IMR-90 (cell line): ENCODE measurements around the gene SLC22A5. TPM values are rescaled to one million over a fixed set of nuclear protein-coding genes. Genes with fewer than 3 reads are reported as not detected.

Experiments used
- ATAC-seq: fragments of 200-7000 bp; cut with Tn5 transposase; 2 replicates; pipeline ENCODE4 v1.9.1; 2020; ENCODE audit warnings: low read depth, mild to moderate bottlenecking, moderate library complexity
- BruUV-seq: library from RNA; stranded (reverse); fragments of 400-500 nt; replicated peaks from 2 replicates; lab custom pipeline; 2021; lab: Mats Ljungman, UMichigan
- CTCF ChIA-PET: fragments of 300-600 bp; formaldehyde crosslinking; extraction: SDS; loops from one replicate; lab custom pipeline; 2021; ENCODE audit warnings: antibody characterized with exemption; lab: Yijun Ruan, JAX
- POLR2A ChIA-PET: fragments of 300-600 bp; sonication (Branson Sonifier 250); formaldehyde crosslinking; loops from one replicate; lab custom pipeline; 2022; ENCODE audit warnings: antibody characterized with exemption; ENCODE audit not compliant: unreplicated experiment; lab: Charles Lee
- DNase-seq: peaks from one replicate; pipeline ENCODE4 v3.0.0; 2013
- H2AFZ ChIP-seq: replicated peaks from 2 replicates; pipeline ENCODE3; 2013; ENCODE audit warnings: low read length, mild to moderate bottlenecking; ENCODE audit not compliant: poor library complexity
- H2AK5ac ChIP-seq: 2 replicates; pipeline ENCODE4 v1.6.1; 2013; ENCODE audit warnings: low read depth, low read length, inconsistent platforms
- H2AK9ac ChIP-seq: replicated peaks from 2 replicates; pipeline ENCODE3; 2013; ENCODE audit warnings: mild to moderate bottlenecking, low read depth, low read length, moderate library complexity; ENCODE audit not compliant: poor library complexity
- H2BK120ac ChIP-seq: 2 replicates; pipeline ENCODE4 v1.6.1; 2013; ENCODE audit warnings: low read depth, low read length, inconsistent platforms
- H2BK15ac ChIP-seq: 3 replicates; pipeline ENCODE4 v1.6.1; 2013; ENCODE audit warnings: low read depth, low read length, inconsistent platforms
- H2BK20ac ChIP-seq: 2 replicates; pipeline ENCODE4 v1.6.1; 2013; ENCODE audit warnings: low read depth, mild to moderate bottlenecking, inconsistent platforms, low read length, moderate library complexity
- H2BK5ac ChIP-seq: 2 replicates; pipeline ENCODE4 v1.6.1; 2013; ENCODE audit warnings: mild to moderate bottlenecking, low read depth, low read length, inconsistent platforms; ENCODE audit not compliant: poor library complexity, severe bottlenecking
- H3K14ac ChIP-seq: replicated peaks from 2 replicates; pipeline ENCODE4 v1.6.1; 2013; ENCODE audit warnings: low read depth, low read length, inconsistent platforms
- H3K18ac ChIP-seq: 2 replicates; pipeline ENCODE4 v1.6.1; 2013; ENCODE audit warnings: low read depth, low read length, control low read depth
- H3K23ac ChIP-seq: 2 replicates; pipeline ENCODE4 v1.6.1; 2013; ENCODE audit warnings: low read depth, low read length, inconsistent platforms
- H3K27ac ChIP-seq: 2 replicates; pipeline ENCODE4 v1.5.1; 2013; ENCODE audit warnings: mild to moderate bottlenecking, control low read depth, low read length; ENCODE audit not compliant: insufficient read depth
- H3K27me3 ChIP-seq: 2 replicates; pipeline ENCODE4 v1.6.1; 2013; ENCODE audit warnings: low read length; ENCODE audit not compliant: control insufficient read depth, insufficient read depth
- H3K36me3 ChIP-seq: 2 replicates; pipeline ENCODE4 v1.6.1; 2013; ENCODE audit warnings: low read length, mixed read lengths; ENCODE audit not compliant: control insufficient read depth, insufficient read depth
- H3K4ac ChIP-seq: 2 replicates; pipeline ENCODE4 v1.6.1; 2013; ENCODE audit warnings: low read depth, low read length, inconsistent platforms
- H3K4me1 ChIP-seq: 2 replicates; pipeline ENCODE4 v1.6.1; 2013; ENCODE audit warnings: low read length, mixed read lengths; ENCODE audit not compliant: control insufficient read depth, insufficient read depth
- H3K4me2 ChIP-seq: 2 replicates; pipeline ENCODE4 v1.6.1; 2013; ENCODE audit warnings: low read depth, mild to moderate bottlenecking, control low read depth, low read length, moderate library complexity
- H3K4me3 ChIP-seq: 2 replicates; pipeline ENCODE4 v1.5.1; 2013; ENCODE audit warnings: low read depth, mild to moderate bottlenecking, control low read depth, low read length, moderate library complexity; ENCODE audit not compliant: insufficient read depth
- H3K56ac ChIP-seq: 2 replicates; pipeline ENCODE4 v1.6.1; 2013; ENCODE audit warnings: low read length, inconsistent platforms; ENCODE audit not compliant: insufficient read depth; ENCODE audit errors: extremely low read depth
- H3K79me1 ChIP-seq, 2 experiments: 2 replicates each; pipeline ENCODE4 v1.6.1; 2013; ENCODE audit warnings: low read length in 2 of 2, inconsistent platforms in 1 of 2, low read depth in 1 of 2
- H3K9ac ChIP-seq: 2 replicates; pipeline ENCODE4 v1.6.1; 2013; ENCODE audit warnings: low read depth, low read length, control low read depth
- H3K9me1 ChIP-seq: 2 replicates; pipeline ENCODE4 v1.6.1; 2013; ENCODE audit warnings: low read length, inconsistent platforms; ENCODE audit not compliant: insufficient read depth
- H3K9me3 ChIP-seq: 2 replicates; pipeline ENCODE4 v1.6.1; 2013; ENCODE audit warnings: low read length; ENCODE audit not compliant: control insufficient read depth, insufficient read depth
- H4K20me1 ChIP-seq: 2 replicates; pipeline ENCODE4 v1.6.1; 2013; ENCODE audit warnings: low read length, inconsistent platforms; ENCODE audit not compliant: insufficient read depth
- H4K5ac ChIP-seq: 2 replicates; pipeline ENCODE4 v1.6.1; 2013; ENCODE audit warnings: mild to moderate bottlenecking, low read depth, low read length, control low read depth
- H4K8ac ChIP-seq, 2 experiments: 2 replicates each; pipeline ENCODE4 v1.6.1; 2013; ENCODE audit warnings: low read depth in 2 of 2, low read length in 2 of 2, control low read depth in 1 of 2, inconsistent platforms in 1 of 2
- H4K91ac ChIP-seq: 2 replicates; pipeline ENCODE4 v1.6.1; 2013; ENCODE audit warnings: low read depth, low read length, inconsistent platforms; ENCODE audit not compliant: insufficient read depth
- CEBPB ChIP-seq: IDR thresholded peaks from 2 replicates; pipeline ENCODE4 v1.6.1; 2012; ENCODE audit warnings: low read depth, low read length, improper control_type of control experiment
- CHD1 ChIP-seq: IDR thresholded peaks from 2 replicates; pipeline ENCODE4 v1.6.1; 2012; ENCODE audit warnings: low read depth, low read length, improper control_type of control experiment
- FOS ChIP-seq: fragments of 150-350 bp; IDR thresholded peaks from 2 replicates; pipeline ENCODE4 v1.6.1; 2016; ENCODE audit warnings: low read depth, low read length
- MAZ ChIP-seq: IDR thresholded peaks from 2 replicates; pipeline ENCODE4 v1.6.1; 2012; ENCODE audit warnings: low read depth, mild to moderate bottlenecking, low read length, improper control_type of control experiment, moderate library complexity, borderline replicate concordance
- NFE2L2 ChIP-seq: fragments of 150-350 bp; IDR thresholded peaks from 2 replicates; pipeline ENCODE4 v1.6.1; 2016; ENCODE audit warnings: low read depth, mild to moderate bottlenecking, low read length
- POLR2A ChIP-seq: IDR thresholded peaks from 2 replicates; pipeline ENCODE4 v1.6.1; 2012; ENCODE audit warnings: mild to moderate bottlenecking, low read depth, low read length
- USF2 ChIP-seq: fragments of 150-350 bp; IDR thresholded peaks from 2 replicates; pipeline ENCODE4 v1.6.1; 2017; ENCODE audit warnings: mild to moderate bottlenecking, antibody characterized with exemption, low read length, low read depth
- WGBS, 2 experiments: methylation state at CpG; one replicate each; pipeline versions ENCODE4 v1.1.5 to v1.1.7; 2013; ENCODE audit warnings: missing lambda C conversion rate in 2 of 2; ENCODE audit not compliant: insufficient read length in 1 of 2; ENCODE audit errors: extremely low coverage in 2 of 2; 5-methylcytosine and 5-hydroxymethylcytosine counted together
- dilution Hi-C: fragments of 300-500 bp; cut with HindIII; formaldehyde crosslinking; loops from one replicate; pipeline ENCODE4 v1.14.3; 2018; ENCODE audit warnings: low sequenced_read_pairs; ENCODE audit not compliant: unreplicated experiment
- in situ Hi-C: fragments of 300-500 bp; cut with MboI; formaldehyde crosslinking; loops from 3 replicates; pipeline ENCODE4 v1.14.3; 2019; ENCODE audit warnings: low sequenced_read_pairs, inconsistent platforms, mixed read lengths
- intact Hi-C: fragments of 100-400 bp; cut with micrococcal nuclease; formaldehyde crosslinking; loops from 2 replicates; pipeline ENCODE4 v1.10.0; 2022
- polyA plus RNA-seq, 3 experiments: library from polyadenylated mRNA; depleted of rRNA; stranded (reverse); fragments of >200 nt; gene quantifications; 2 replicates each; pipeline ENCODE4 v1.2.3, GENCODE V29; 2012; ENCODE audit warnings: low replicate concordance in 1 of 3
- total RNA-seq: library from RNA; depleted of rRNA; stranded (reverse); fragments of >200 nt; gene quantifications from 2 replicates; pipeline ENCODE4 v1.2.3, GENCODE V29; 2012
- TF ChIP-seq, protein P1 (sequence below): fragments of 150-350 bp; IDR thresholded peaks from 2 replicates; pipeline ENCODE4 v1.6.1; 2016; ENCODE audit warnings: low read depth, mild to moderate bottlenecking, low read length, moderate library complexity, borderline replicate concordance

Gene SLC22A5
- total and polyA plus RNA-seq, 2 of the 4 experiments (the other 2 are of a cell fraction) = 6.1 to 7.1 TPM

- Histone ChIP-seq H2AFZ (peak overlapping the region; percentile 84), H3K4me1 (peaks cover 27% of the 10 kb centered on the region), H3K18ac (peak overlapping the region; percentile 75), H3K56ac (peak overlapping the region; percentile 75), H3K4me2 (peak overlapping the region; percentile 29), H3K9me3 (no peaks in the 10 kb centered on the region), H3K27me3 (no peaks in the 10 kb centered on the region), H3K4me3 (no peak overlapping the region), H3K9ac (peak overlapping the region; percentile 59), H2AK9ac (peak overlapping the region; percentile 48), H3K14ac (peak overlapping the region; percentile 84), H2AK5ac (peak overlapping the region; percentile 96), H4K8ac (peak overlapping the region; percentile 86 to 97; a peak in 3 of 4 replicates), H2BK20ac (peak overlapping the region; percentile 90), H2BK120ac (peak overlapping the region; percentile 95), H2BK15ac (peak overlapping the region; percentile 100; the same call in 2 of the 3 replicates), H3K27ac (peak overlapping the region; percentile 88), H3K9me1 (peaks cover 34% of the 10 kb centered on the region), H4K20me1 (no peaks in the 10 kb centered on the region; the same call in 1 of the 2 replicates), H3K36me3 (no peaks in the 10 kb centered on the region), H3K79me1 (peaks cover 16 to 47% of the 10 kb centered on the region in 2 experiments), H3K23ac (peak overlapping the region; percentile 80), H4K5ac (peak overlapping the region; percentile 58), H4K91ac (peak overlapping the region; percentile 91), H3K4ac (peak overlapping the region; percentile 90), H2BK5ac (peak overlapping the region; percentile 84)
- ATAC-seq (peak; percentile 59), DNase-seq (peak; percentile 97)
- CTCF ChIA-PET = interaction anchor here (0.6 to 1.8 kb wide), 8 partner anchors 10 to 844 kb away, joined by 3 to 8 read pairs (median 4); partner anchors contain the start of gene IRF1
- intact Hi-C loops (no loop called here), dilution Hi-C loops (no loop called here), in situ Hi-C loops (no loop called here)
- no TSS peak for BruUV-seq
- TF ChIP-seq CHD1 (0 out of 2 replicates have a peak, but pooled peaks have one; percentile 44), FOS (peak; percentile 64; the same call in 1 of the 2 replicates), USF2 (no peak), POLR2A (peak; percentile 64; the same call in 1 of the 2 replicates), MAZ (no peak), CEBPB (peak; percentile 65; the same call in 1 of the 2 replicates), NFE2L2 (peak; percentile 8; the same call in 1 of the 2 replicates)
- TF ChIP-seq, protein P1, sequence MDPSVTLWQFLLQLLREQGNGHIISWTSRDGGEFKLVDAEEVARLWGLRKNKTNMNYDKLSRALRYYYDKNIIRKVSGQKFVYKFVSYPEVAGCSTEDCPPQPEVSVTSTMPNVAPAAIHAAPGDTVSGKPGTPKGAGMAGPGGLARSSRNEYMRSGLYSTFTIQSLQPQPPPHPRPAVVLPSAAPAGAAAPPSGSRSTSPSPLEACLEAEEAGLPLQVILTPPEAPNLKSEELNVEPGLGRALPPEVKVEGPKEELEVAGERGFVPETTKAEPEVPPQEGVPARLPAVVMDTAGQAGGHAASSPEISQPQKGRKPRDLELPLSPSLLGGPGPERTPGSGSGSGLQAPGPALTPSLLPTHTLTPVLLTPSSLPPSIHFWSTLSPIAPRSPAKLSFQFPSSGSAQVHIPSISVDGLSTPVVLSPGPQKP = no peak
- WGBS, 2 experiments = no CpG with 5 or more reads among the region's 7 CpGs
- POLR2A ChIA-PET = interaction anchor here (0.6 to 1.5 kb wide), 3 partner anchors 13 to 51 kb away, joined by 3 to 5 read pairs (median 4); partner anchors contain the start of gene IRF1
Observed at GRCh38 chr5:132439521-132440089, 70.1 kb downstream of the SLC22A5 start.
